Measurements from ENCODE around the gene N4BP2L2. TPM values are rescaled to one million over a fixed set of nuclear protein-coding genes. Genes with fewer than 3 reads are reported as not detected.
"Not testable (repeated sequence)": the region's sequence is repeated elsewhere in the genome, so short reads cannot be mapped to it uniquely, and the experiment has no call there.

The N4BP2L2 gene
- total RNA-seq (2014; rRNA removed; shearing (Covaris generic)): 14.2 and 26.6 TPM in 2 replicates

DNA sequence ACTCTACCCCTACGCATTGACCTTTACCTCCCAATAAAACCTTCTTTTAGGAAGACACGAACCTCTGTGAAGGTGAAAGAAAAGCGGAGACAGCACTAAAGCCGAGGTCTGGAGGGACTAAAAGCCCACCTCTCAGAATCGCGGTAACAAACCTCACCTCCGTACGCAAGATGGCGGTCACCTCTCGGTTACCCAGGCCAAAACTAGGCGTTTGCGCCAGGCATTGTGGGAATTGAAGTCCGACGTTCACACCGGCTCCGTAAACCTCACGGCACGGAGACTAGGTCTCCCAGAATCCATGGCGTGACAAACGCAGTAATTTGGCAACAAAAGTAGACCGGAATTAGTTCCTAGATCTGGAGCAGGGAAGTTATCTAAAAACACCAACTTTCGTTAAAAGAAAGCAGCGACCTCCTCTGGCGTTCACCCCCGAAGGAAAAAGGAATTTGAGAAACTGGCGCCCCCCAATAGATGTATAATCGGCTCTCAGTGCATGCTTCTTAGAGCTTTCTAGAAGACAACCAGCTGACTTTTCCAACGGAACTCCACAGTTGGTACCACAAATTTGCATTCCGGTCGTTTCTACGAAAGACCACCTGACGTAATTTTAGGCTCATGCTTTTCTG is at the start of gene N4BP2L2:
N4BP2L2 (minus strand) TSS at position 175 of the 626 bp plus-strand sequence. CDS start 1,768 bp downstream, outside the sequence.
- DNase-seq (ENCODE audit: low spot score): peak; percentile 94

DNA sequence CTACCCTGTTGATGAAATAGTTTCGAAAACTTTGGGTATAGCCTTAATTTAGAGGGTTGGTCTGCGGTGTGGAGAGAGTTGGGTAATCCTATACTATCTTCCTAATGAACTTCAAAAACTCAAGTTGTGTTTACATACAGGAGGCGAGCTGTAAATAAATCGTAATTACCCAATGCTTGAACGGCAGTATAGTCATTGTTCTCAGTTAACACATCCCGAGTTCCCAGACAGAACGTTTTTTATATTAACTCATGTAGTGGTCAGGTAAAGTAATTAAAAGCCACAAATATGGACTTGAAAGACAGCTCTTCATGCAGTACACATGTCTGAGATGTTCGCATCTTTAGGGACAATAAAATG is 49.2 kb upstream of the N4BP2L2 start:
- DNase-seq (ENCODE audit: low spot score): no peak

DNA sequence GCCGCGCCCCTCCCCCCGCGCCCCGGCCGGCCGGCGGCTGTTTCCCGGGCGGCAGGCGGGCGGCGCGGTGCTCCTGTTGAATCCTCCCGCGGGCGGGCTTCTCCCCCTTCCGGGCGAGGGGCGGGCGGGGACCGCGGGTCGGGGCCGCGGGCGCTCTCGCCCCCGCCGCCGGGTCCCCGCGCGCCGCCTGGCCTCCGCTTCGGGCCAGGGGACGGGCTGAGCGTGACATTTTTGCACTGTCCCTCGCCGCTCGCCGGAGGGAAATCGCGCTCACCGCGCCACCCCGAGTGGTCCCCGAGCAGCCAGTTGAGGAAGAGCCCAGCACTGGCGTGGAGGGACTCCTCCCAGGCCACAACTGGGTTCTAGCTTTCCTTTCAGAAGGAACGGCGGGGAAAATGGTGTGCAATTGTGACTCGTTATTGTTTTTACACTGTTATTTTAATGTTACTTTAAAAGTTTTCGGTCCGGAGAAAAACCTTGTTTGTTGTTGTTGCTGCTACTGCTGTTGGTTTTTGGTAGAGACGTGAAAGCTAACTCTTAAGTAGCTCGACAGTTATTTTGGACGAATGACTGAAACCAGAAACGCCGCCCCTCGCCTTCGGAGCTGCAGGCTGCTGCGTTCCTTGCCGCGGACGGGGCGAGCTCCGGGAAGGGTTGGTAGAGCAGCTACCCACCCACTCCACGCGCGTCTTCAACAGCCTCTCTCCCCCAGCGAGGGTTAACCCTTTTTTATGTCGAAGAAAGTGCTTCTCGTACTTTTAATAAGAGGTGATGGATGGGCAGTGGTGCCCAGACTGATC is 48.6 kb upstream of the N4BP2L2 start:
- DNase-seq (ENCODE audit: low spot score): peak; percentile 10

GRCh38 chr13:32586080-32586900 is 47.7 kb upstream of the N4BP2L2 start, which contains the start of gene PDS5B:
Gene PDS5B (plus strand): TSS chr13:32586452. CDS start chr13:32648773, 62,321 bp downstream.
- DNase-seq (ENCODE audit: low spot score): peak; percentile 85

GRCh38 chr13:32585550-32586079 is 47.0 kb upstream of the N4BP2L2 start:
- peak; percentile 5 for DNase-seq (ENCODE audit: low spot score)

- DNase-seq (ENCODE audit: low spot score): no peak
Observed at GRCh38 chr13:32582991-32583390, 44.4 kb upstream of the N4BP2L2 start.

DNA sequence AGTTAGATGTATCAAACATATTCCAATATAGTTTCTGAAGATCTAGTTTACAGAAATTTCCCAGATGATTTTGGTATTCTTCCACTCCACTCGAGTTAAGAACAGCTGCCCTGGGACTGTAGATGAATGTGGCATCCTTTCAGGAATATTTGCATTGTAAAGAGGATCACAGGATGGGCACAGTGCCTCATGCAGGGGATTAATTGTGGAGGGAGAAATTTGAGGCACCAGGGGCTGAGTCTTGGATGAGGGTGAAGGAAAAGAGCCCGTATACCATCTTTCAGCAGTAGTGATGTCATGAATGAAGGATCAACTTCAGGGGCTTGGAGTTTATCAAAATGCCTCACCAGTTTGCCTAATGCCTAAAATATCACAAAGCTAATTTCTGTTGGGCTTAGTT is 43.7 kb upstream of the N4BP2L2 start:
- no peak for DNase-seq (ENCODE audit: low spot score)

DNA sequence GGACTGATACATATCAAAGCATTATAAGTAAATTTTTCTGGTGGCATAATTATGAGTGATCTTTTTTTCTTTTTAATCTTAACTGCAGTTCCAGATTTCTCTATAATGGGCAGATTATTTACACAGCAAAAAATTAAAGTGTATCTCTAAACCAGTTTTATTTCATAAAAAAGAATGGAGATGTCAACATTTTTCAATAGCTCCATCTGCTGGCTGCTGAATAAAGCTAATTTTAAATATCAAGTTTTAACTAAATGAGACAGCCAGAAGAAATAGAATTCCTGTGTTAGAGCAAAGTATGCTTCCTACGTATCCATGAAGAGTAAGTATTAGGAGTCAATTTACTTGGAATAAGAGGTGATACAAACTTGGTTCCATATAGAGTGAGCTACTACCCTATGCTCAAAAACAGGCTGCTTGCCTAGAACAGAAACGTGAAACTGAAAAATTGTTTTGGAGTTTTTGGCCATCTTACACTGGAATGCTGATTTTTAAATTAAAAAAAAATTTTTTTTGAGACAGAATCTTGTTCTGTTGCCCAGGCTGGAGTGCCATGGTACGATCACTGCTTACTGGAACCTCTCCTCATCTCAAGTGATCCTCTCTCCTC is 42.7 kb upstream of the N4BP2L2 start:
- no peak for DNase-seq (ENCODE audit: low spot score)

GRCh38 chr13:32577032-32577431 is 38.4 kb upstream of the N4BP2L2 start:
- DNase-seq (ENCODE audit: low spot score): no peak

DNA sequence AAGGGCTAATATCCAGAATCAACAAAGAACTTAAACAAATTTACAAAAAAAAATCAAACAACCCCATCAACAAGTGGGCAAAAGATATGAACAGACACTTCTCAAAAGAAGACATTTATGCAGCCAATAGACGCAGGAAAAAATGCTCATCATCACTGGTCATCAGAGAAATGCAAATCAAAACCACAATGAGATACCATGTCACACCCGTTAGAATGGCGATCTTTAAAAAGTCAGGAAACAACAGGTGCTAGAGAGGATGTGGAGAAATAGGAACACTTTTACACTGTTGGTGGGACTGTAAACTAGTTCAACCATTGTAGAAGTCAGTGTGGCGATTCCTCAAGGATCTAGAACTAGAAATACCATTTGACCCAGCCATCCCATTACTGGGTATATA is 37.1 kb upstream of the N4BP2L2 start:
- not testable (repeated sequence) for DNase-seq (ENCODE audit: low spot score)

GRCh38 chr13:32560842-32561241 is 22.2 kb upstream of the N4BP2L2 start:
- not testable (repeated sequence) for DNase-seq (ENCODE audit: low spot score)

- DNase-seq (ENCODE audit: low spot score): no peak
Observed at GRCh38 chr13:32555613-32556012, 17.0 kb upstream of the N4BP2L2 start.

- no peak for DNase-seq (ENCODE audit: low spot score)
Observed at GRCh38 chr13:32553720-32554119, 15.1 kb upstream of the N4BP2L2 start.

DNA sequence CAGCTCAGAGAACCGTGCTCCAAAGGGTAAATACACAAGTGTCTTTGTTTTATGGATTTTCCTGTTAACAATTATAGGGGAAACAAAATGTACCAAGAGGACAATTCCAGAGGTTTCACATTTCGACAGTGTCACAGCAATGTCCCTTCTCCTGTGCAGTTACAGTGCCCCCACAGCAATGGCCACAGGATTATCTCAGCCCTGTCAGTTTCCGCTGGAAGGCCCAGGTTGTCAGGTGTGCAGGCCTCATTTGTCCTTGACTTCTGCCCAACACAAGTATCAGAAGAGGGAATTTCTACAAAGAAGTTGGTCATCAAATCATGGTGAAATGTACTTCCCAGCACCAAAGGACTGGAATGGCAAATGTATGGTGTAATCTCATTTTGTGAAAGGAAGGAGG is 11.2 kb upstream of the N4BP2L2 start:
- no peak for DNase-seq (ENCODE audit: low spot score)

- no peak for DNase-seq (ENCODE audit: low spot score)
Observed at GRCh38 chr13:32548837-32549236, 10.2 kb upstream of the N4BP2L2 start.

GRCh38 chr13:32545083-32545482 is 6.5 kb upstream of the N4BP2L2 start:
- DNase-seq (ENCODE audit: low spot score): no peak

- no peak for DNase-seq (ENCODE audit: low spot score)
Observed at GRCh38 chr13:32542221-32542620, 3.6 kb upstream of the N4BP2L2 start.

GRCh38 chr13:32538143-32538620 is 413 bp downstream of the N4BP2L2 start:
- peak; percentile 36 for DNase-seq (ENCODE audit: low spot score)

DNA sequence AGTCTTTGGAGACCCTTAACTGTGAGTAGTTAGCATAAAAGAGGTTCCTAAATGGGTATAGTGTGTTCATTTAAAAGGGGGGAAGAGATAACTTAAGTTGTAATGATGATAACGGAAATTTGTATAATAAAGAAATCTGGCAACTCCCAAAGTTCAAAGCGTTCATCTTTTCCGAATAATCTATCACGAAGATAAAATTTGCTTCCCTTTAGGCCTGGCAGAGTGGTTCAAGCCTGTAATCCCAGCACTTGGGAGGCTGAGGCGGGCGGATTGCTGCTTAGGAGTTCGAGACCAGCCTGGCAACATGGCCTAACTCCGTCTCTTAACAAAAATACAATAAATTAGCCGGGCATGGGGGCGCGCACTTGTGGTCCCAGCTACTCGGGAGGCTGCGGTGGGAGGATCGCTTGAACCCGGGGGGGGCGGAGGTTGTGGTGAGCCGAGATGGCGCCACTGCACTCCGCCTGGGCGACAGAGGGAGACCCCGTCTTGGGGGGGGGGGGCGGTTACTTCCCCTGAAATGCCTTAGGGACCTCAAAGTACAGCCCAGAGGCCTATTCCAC is 934 bp downstream of the N4BP2L2 start:
- DNase-seq (ENCODE audit: low spot score): no peak

DNA sequence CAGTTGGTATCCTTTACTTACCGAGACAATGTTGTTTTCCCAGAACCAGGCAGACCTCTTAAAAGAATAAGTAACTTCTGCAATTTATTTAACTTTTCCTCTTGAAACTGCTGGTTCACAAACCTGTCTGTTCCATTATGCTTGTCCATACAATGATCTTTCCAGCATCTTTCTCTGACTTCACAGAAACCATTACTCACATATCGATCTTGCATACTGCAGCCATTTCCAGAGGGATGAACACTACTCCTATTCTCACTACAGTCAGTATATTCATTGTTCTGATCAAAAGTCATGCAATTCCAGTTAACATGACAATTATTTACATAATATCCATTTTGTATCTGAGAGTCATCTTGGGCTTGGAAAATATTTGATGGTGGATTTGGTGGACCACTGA is 2.8 kb downstream of the N4BP2L2 start:
- no peak for DNase-seq (ENCODE audit: low spot score)

DNA sequence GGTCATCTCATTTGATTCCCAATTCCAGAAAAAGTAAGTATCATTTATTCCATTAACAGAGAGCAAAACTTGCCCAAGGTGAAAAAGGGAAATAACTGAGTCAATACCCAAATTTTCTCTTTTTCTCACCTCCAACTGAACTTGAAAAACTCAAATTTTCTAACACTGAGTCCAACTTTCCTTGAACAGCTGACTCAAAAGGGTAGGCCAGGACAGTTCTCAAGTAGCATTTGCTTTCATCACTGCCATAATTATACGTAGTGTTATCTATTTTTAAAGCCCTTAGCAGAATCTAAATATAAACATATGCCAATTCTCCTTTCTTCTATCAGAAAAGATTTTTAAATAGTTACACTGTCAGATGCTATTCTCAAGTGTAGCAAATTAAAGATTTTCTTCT is 3.5 kb downstream of the N4BP2L2 start:
- DNase-seq (ENCODE audit: low spot score): no peak

Measured in H4 (cell line).